Activated CD8-positive, alpha-beta memory T cell treated with anti-CD3 and anti-CD28 coated beads, Interleukin-2, amount 50 U/mL, for 1 hour (primary cell): ENCODE data around the gene NF2.

Experiments used
- DNase-seq: peaks from one replicate; pipeline ENCODE4 v3.0.0-alpha.2; 2020; ENCODE audit errors: extremely low read depth

NF2 gene

DNA sequence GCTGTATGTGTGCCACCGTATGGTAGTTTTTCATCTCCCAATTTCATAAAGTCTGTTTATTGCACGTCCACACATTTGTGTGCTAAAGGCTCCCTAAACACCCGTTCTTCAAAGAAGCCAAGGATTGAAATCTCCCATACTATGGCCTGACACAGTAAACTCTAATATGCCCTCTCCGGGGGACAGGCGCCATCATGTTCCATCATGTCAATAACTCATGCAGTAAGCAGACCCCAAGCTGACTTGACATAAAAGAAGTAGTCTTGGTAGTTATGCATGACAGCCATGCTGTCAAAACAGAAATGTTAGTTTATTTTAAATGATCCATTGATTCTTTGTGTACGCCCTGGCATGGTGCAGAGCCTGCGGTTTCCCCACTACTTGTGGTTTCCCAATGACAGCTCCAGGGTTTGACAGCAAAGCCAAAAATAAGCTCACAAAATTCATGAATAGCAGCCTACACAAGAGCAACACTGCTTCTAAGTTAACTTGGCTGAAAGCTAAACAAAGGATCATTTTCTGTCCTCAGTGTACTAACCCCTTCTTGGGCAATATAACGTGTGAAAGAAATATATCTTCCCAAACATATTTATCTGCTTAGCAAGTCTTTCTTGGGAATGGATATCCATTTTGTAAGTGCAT is 59.9 kb downstream of the NF2 start:
- DNase-seq, result no peak

DNA sequence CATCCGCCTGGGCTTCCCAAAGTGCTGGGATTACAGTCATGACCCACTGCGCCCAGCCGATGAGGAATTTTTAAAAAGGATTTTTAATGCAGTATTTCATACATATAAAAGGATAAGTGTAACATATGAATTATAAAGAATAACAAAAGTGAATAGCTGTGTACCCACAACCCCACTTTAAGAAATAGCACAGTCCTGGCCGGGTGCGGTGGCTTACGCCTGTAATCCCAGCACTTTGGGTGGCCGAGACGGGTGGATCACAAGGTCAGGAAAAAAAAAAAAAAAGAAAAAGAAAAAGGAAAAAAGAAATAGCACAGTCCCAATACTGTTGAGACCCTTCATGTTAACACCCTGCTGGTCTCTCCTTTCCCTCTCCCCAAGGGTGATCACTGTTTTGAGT is 62.1 kb downstream of the NF2 start:
- no peak for DNase-seq

DNA sequence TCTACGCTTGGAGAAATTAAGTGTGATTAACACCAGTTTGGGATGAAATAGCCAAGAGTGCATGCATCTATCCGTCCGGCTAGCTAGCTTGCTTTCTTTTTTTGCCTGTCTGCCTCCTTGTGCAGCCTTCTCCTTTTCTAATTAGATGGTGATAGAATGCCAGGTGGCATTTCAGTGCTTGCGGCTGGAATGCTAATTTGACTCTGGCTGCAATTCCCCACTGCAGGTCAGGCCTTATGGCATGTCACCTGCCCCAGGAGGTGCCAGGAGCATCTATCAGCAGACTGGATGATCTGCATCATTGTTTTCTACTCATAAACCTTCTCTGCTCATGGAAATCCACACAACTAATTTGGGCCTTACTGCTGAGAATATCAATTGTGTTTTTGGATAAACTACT is 65.2 kb downstream of the NF2 start:
- no peak for DNase-seq

DNA sequence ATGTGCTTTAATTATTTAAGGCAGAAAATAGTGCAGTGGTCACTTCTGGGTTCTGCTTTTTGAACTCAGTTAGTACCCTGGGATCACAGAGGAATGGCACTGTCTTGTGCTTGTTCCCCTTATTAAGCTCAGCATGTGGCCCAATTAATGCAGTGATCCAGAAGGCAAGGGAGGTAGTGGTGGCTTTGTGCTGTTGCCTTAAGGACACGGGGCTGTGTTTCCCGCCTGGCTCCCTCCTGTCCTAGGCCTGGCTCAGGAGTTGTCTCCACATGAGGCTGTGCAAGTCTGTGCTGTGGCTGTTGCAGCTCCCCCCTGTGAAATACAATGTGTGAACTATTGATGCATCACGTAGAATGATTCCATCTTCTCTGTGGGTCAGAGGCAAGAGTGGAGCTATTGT is 67.2 kb downstream of the NF2 start:
- no peak for DNase-seq

DNA sequence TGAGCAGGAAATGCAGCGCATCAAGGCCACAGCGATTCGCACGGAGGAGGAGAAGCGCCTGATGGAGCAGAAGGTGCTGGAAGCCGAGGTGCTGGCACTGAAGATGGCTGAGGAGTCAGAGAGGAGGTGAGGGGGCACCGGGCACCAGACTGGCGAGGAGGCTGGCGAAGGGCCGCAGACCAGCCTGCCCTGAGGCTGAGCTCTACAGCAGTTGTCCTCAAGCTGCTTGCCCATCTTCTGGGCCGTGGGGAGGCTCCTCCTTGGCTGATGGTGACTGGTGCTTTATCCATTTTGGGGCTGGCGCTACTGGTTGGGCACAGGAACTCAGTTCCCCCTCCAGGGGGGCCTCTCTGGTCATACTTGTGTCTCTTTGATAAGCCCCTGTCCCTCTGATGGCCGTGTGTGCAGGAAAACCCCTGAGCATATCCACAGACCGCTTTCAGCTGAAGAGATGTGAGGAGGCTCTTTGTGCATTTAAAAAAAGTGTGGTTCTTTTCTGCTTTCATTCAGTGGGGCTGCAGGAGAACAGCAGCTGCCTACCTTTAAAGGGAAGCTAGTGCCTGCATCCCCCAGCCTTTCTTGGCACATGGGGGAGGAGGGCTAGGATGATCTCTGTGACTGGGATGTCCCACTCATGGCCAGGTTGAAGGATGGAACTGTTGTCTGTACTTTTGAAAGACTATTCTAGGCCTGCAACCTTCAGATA is 70.1 kb downstream of the NF2 start:
- DNase-seq, result no peak

DNA sequence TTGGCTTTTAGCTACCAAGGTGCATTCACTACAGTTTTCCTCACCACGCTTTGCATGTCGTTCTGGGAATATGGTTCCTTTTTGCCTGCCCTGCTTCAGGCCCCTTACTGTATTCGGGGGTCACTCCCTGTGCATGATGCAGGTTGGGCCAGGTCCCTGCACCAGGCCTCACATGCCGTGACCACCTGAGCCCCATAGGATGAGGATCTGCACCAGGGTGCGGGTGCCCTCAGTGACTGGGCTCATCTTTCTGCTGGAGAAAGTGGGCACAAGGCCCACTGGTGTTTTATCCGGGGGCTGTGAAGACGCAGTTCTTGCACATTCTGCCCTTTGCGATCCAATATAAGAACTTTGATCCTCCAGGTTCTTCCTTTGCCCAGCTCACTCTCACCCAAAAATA is 70.7 kb downstream of the NF2 start:
- no peak for DNase-seq

DNA sequence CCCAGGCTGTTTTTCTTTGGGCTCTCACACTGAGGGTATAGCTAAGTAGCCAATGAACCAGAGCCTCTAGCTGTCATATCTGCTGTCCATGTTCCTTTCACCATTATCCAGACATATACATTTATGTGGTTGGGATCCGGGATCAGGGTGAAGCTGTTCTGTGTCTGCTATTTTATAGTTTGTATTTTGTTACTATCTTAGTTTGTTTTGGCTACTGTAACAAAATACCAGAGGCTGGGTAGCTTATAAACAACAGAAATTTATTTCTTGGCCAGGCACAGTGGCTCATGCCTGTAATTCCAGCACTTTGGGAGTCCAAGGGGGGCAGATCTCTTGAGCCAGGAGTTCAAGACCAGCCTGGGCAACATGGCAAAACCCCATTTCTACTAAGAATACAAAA is 75.9 kb downstream of the NF2 start:
- DNase-seq, result no peak

DNA sequence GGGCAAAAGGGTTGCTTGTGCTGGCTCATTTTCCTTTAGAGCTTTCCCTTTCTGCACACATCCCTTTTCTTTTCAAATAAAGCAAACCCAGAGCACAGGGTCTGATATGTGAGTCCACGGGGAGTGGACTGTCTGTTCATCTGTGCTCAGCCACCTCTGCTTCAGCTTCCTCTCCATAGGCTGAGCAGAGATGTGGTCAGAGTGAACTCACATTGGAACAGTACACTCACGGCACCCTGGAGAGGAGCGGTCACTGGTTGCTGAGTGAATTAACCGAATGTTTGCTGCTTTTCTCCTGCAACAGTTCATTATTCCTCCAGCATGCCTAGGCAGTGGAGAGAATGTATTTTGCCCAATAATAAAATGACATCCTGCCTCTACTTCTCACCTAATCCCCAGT is 80.1 kb downstream of the NF2 start:
- no peak for DNase-seq

DNA sequence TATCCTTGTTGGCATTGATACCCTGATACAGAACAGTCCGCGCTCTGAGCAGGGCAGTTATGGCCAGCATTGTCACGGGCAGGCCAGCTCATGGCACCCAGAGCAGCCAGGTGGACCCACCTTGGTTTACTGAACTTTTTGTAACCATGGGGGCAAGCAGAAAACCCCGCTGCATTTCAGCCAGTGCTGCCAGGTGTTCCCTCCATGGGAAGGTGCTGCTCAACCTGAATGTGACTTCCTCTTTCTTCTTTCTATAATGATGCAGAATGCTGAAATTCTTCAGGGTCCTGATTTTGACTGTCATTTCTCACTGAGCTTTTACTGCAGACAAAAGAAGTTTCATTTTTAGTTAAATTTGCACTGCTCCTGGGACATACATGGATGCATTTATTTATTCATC is 80.8 kb downstream of the NF2 start:
- DNase-seq, result no peak

DNA sequence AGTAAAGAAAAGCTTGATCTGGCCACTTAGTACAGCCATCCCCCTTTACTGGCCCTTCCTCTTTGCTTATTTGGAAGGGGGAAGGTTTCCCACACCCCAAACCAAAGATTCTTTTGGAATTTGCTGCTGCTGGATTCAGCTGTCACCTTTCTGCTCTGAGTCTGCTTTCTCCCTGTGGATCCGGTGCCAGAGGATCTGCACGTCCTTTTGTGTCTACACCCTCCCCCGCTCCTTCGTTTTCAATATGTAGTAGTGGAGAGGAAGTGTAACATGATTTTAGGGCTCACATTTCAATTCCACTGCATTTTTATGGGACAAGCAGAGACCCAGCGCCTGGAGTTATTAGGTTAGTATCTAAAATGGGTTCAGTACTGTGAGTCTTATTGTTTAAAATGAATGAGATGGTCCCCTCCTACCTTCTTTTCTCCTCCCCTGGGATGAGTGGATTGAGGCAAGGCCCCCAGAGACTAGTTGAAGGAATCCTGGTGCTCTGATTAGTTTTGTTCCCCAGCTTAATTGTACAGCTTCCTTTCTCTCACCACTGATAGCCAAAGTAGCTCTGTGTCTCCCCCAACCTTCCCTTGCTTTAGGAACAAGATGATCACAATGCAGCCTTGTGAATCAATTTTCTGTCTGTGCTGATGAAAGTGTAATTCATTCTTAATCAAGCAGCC is 85.9 kb downstream of the NF2 start:
- no peak for DNase-seq

DNA sequence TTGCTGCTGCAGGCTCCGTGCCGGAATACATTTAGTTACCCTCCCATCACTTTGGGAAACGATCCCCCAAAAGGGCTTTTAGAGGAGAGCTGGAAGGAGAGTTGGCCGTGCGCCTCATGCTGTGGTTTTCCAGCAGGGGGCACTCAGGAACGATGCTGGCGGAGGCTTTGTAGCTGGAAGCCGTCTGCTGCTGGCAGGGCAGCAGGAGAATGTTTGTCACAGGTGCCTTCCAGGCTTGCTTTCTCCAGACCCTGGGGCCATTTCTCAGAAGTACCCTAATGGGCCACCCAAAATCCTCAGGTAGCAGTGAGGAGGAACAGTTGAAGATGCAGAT is 86.4 kb downstream of the NF2 start:
- no peak for DNase-seq

DNA sequence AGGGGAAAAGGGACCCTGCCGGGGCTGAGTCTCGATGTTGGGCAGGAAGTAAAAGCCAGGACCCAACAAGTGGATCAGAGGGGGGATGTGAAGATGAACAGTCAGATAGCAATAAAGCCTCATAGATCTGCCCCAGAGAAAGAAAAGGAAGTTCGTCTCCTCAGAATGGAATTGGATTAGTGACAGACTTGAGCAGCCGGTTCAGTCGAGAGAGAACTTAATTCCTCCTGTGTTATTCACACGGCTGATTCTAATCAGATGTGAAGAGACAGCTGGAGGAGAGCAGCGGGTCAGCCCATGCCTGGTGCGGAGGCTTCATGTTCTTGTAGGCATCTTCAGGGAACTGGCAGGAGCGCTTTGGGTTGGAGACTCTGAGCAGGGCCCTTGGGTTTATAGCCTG is 87.0 kb downstream of the NF2 start:
- DNase-seq, result no peak

DNA sequence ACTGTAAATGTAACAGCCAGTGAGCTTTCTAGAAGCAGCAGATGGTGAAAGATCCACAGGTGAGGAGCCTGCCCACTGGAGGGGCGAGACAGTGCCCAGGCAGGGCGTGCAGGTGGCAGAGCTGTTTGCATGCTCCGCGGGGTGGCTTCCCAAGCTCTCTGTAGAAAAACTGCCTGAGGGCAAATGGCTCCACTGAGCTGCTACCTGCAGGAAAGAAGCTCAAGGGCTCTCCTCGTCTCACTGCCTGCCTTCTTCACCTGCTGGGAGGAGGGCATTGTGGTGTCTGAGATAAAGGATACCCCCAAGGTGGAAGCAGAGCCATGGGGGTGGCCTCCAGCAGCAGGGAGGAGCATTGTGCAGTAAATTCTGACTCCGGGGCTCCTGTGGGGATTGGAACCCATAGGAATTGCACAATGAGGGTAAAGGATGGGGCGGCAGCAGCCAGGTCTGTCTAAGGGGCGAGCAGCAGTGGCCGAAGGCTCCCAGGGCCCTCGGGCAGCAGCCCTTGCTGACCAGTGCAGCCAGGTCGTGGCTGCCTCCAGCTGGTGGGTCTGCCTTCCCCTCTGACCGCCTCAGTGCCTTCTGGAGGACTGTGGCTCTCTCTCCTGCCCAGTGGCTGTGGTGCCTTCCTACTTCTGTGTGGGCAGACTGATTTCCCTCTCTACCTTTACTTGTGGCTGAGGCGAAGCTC is 88.3 kb downstream of the NF2 start:
- DNase-seq, result no peak

DNA sequence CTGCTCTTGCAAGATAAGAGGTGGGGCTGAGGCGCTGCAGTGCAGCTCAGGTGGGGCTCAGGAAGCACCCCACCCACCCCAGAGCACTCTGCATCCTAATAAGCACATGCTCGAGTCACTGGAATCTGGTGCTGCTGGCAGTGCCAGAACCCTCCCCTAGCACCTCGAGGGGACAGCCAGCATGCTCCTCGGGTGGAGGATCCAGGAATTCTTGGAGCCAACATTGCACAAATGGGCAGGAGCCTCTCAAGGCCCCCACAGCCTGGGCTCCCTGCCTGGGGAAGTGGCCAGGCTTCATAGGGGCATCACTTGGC is 88.9 kb downstream of the NF2 start:
- no peak for DNase-seq

DNA sequence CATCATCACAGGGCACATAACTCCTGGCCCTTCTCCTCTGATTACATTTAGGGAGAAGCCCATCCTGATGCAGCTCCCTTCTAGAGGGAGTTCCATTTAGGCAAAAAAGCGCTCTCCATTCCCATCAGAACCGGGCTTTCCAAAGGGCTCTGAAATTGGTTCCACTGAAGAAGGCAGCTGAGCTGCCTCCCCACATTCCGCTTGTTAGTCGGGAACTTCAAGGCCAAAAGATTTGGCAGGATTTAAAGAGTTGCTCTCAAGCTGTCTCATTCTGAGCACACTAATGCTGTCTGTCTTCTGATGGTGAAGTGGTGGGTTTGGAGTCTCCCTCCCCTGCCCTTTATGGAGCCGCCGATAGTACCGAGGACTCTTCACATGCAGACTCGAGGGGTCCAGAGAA is 89.7 kb downstream of the NF2 start:
- no peak for DNase-seq

DNA sequence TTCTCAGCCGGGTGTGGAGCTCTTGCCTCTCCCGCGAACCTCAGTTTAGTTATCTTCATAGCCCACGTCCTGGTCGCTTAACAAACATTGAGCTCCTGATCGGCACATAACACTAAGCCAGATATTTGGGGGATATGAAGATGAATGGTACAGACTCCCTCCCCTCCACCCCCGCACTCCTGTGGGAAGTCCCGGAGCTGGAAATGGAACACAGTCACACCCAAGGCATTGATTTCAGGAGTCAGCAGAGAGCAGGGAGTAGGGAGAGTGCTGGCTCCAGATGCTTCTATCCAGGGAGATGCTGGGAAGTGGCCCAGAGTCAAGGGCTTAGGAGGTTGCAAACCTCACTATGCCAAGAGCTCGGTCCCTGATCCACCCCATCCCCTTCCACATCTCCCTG is 90.2 kb downstream of the NF2 start:
- no peak for DNase-seq

DNA sequence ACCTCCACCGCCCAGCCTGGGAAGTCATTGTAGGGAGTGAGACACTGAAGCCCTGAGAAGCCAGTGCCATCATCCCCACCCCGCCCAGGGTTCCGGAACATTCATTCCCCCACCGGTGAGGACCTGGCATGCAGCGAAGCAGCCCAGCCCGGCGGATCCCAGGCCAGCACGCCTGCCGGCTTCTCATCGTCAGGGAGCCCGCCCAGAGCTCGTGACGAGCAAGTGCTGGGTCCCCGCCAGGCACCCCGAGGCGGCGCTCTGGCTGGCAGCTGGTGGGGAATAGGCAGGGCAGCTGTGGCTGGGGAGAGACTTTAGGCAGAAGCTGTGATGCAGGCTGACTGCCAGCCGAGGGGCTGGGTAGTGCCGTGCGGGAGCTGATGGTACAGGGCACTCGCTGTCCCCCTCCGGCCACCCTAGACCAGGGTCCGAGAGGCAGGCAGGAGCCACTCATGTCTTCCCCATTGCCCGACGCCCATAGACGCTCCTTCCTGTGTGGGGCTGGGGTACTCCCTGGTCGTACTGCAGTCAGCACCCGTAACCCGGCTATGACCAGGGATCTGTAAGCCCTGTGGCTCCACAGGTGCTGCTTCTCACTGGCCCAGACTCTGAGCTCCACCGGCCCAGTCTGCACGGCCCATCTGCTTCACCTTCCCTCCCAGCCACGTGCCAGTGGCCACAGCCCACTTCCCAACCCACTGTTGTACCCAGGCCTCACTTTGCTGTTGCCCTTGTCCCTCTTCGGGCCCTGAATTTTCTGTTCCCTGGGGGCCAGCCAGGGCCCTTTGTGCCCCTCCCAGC is 91.9 kb downstream of the NF2 start:
- no peak for DNase-seq

DNA sequence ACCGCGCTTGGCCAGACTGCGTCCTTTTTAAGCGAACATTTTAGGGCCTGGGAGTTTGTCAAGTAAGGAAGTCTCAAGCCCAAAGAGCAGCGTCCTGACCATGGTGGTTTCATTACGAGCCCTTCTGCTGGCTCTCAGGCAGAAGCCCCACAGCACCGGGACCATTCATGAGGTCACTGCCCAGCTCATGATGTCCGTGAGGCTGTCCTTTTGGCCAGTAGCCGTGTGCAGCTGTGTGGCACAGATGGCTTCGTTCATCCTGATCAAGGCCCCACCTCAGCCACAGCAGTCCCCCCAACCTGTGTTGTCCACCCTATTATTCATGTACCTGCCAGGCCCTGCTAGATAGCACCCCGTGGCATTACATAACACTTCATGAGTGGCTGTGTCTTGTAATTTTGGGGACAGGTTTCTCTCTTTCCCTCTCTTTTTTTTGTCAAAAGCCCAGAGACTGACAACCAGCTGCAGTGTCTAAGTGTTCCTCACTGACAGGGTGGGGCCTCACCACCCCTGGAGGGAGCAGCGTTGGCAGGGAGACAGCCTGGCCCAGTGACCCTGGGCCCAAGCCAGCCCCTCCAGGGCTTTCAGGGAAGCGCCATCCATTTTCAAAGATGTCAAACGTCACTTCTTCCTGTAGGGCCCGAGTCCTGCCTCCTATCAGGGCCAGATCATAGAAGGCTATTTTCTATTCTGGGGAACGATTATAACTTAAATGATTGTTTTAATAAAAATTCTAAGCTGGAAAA is 94.6 kb downstream of the NF2 start:
- DNase-seq, result no peak

DNA sequence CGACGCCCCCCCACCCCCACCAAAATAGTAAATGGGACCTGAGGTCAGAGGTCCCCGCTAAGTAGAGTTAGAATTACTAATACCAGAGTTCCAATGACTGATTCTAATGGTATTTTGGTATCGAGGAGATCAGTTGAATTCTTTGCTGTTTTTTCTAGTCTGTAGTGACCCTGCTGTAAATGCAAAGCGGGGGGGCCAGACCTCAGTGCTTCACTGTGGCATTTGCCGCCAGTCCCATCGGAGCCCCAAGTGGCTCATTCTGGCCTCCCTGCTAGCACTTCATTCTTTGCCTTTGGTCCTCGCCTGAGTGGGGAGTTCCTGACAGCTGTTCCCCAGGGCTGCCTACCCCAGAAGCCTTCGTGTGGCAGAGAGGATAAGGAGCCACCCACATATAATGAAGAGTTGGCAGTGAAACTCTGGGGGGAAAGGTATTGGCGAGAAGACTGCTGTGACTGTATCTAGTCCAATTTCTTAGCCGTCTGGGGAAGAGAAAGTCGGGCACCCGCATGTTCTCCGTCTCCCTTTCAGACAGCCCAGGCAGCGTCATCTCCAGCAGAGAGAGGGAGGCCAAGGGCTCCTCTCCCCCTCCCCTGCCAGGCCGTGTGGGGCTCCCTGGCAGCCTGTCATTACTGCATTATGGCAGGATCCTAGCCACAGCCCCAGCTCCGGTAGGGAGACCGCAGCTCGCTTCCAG is 96.9 kb downstream of the NF2 start:
- DNase-seq, result no peak

DNA sequence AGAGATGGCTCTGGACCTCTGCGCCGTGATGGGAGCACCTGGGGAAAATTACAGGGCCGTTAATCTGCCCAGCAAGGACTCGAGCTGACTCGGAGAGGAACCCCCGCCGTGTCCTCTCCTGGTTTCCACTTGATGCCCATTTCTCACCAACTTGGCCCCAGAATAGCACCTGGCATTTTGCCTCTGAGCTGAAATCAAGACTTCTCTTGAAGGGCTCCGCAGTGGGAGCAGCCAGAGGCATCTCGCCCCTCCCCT is 97.4 kb downstream of the NF2 start:
- no peak for DNase-seq
